Kidney epithelial cell (primary cell): ENCODE measurements around the gene SEMA5A. TPM values are rescaled to one million over a fixed set of nuclear protein-coding genes. Genes with fewer than 3 reads are reported as not detected.

Experiments used
- DNase-seq: peaks from one replicate; pipeline ENCODE4 v3.0.0-alpha.2; 2010; ENCODE audit warnings: low read depth
- H3K27me3 ChIP-seq: 2 replicates; pipeline ENCODE4 v1.6.0; 2011; ENCODE audit warnings: low read length; ENCODE audit not compliant: control insufficient read depth, insufficient read depth
- H3K36me3 ChIP-seq: 2 replicates; pipeline ENCODE4 v1.5.1; 2011; ENCODE audit warnings: low read length; ENCODE audit not compliant: control insufficient read depth, insufficient read depth
- H3K4me3 ChIP-seq: 2 replicates; pipeline ENCODE4 v1.5.1; 2011; ENCODE audit warnings: low read depth, mild to moderate bottlenecking, control low read depth, low read length
- CTCF ChIP-seq: IDR thresholded peaks from 2 replicates; pipeline ENCODE4 v1.5.1; 2011; ENCODE audit warnings: mild to moderate bottlenecking, moderate library complexity, low read length, control low read depth, inconsistent platforms; ENCODE audit not compliant: insufficient read depth, poor library complexity, severe bottlenecking
- total RNA-seq: library from RNA; depleted of rRNA; stranded (reverse); fragments of >200 nt; gene quantifications from 2 replicates; pipeline ENCODE4 v1.2.3, GENCODE V29; 2015

The SEMA5A gene
- total RNA-seq, 1 donor from 2014 or later, result 4.7 TPM

GRCh38 chr5:9241479-9242305 lies 304.2 kb downstream of the SEMA5A start:
- TF ChIP-seq CTCF, result no peak
- no peaks in the 10 kb centered on the region for H3K36me3 ChIP-seq

GRCh38 chr5:9240431-9240830 lies 305.4 kb downstream of the SEMA5A start:
- Histone ChIP-seq H3K36me3 (no peaks in the 10 kb centered on the region), H3K27me3 (no peaks in the 10 kb centered on the region), H3K4me3 (no peak overlapping the region)
- DNase-seq, result no peak
- TF ChIP-seq CTCF, result no peak

More at GRCh38 chr5:9241479-9242305, 304.2 kb downstream of the SEMA5A start:
- H3K27me3 ChIP-seq, result no peaks in the 10 kb centered on the region
- H3K4me3 ChIP-seq, result no peak overlapping the region
- DNase-seq, result no peak

GRCh38 chr5:9239626-9240025 lies 306.2 kb downstream of the SEMA5A start:
- DNase-seq, result no peak
- no peak overlapping the region for H3K4me3 ChIP-seq
- H3K27me3 ChIP-seq, result no peaks in the 10 kb centered on the region
- no peaks in the 10 kb centered on the region for H3K36me3 ChIP-seq
- TF ChIP-seq CTCF, result no peak

GRCh38 chr5:9239071-9239470 lies 306.8 kb downstream of the SEMA5A start:
- TF ChIP-seq CTCF, result no peak
- no peaks in the 10 kb centered on the region for H3K27me3 ChIP-seq
- H3K4me3 ChIP-seq, result no peak overlapping the region
- H3K36me3 ChIP-seq, result no peaks in the 10 kb centered on the region
- DNase-seq, result no peak

GRCh38 chr5:9233712-9234111 lies 312.2 kb downstream of the SEMA5A start:
- no peak for DNase-seq
- no peak for TF ChIP-seq CTCF
- no peaks in the 10 kb centered on the region for H3K36me3 ChIP-seq
- no peaks in the 10 kb centered on the region for H3K27me3 ChIP-seq
- H3K4me3 ChIP-seq, result no peak overlapping the region

- H3K36me3 ChIP-seq, result no peaks in the 10 kb centered on the region
- no peak overlapping the region for H3K4me3 ChIP-seq
- no peak for TF ChIP-seq CTCF
- DNase-seq, result no peak
- H3K27me3 ChIP-seq, result no peaks in the 10 kb centered on the region
These were observed 312.8 kb downstream of the SEMA5A start for GRCh38 chr5:9233035-9233434.
